D721Med (cell line): ENCODE data around the gene COQ4.
"Not testable (repeated sequence)": the region's sequence is repeated elsewhere in the genome, so short reads cannot be mapped to it uniquely, and the experiment has no call there.

Experiments
- DNase-seq: peaks from one replicate; pipeline ENCODE4 v3.0.0; 2011; ENCODE audit warnings: low spot score; ENCODE audit not compliant: insufficient read length
- FAIRE-seq: peaks from 2 replicates; lab custom pipeline; 2011; peaks lifted over from hg19 to GRCh38; lab: Jason Lieb, UNC
- TF ChIP-seq, protein P1 (sequence below): IDR thresholded peaks from 2 replicates; pipeline ENCODE4 v1.5.1; 2012; ENCODE audit warnings: mild to moderate bottlenecking, control low read depth; ENCODE audit not compliant: insufficient read depth; ENCODE audit errors: missing control alignments

COQ4 gene

DNA sequence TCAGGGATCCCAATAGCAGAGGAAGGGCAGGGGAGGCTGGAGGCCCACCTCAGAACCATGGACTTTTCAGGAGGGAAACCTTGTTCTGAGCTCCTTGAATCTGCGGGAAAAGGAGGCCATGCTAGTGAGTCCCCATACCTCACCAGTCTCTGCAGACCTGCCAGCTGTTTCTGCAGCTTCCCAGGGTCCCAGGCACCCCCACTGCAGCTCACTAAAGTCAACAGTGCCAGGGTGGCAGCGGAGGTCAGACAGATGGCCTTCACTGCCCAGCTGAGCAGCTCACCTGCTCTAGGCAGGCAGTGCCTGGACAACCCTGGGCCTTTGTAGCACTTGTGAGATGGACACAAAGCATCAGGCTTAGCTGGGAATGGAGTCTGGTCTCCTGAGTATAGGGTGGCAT lies 13.3 kb downstream of the COQ4 start:
- TF ChIP-seq, protein P1, sequence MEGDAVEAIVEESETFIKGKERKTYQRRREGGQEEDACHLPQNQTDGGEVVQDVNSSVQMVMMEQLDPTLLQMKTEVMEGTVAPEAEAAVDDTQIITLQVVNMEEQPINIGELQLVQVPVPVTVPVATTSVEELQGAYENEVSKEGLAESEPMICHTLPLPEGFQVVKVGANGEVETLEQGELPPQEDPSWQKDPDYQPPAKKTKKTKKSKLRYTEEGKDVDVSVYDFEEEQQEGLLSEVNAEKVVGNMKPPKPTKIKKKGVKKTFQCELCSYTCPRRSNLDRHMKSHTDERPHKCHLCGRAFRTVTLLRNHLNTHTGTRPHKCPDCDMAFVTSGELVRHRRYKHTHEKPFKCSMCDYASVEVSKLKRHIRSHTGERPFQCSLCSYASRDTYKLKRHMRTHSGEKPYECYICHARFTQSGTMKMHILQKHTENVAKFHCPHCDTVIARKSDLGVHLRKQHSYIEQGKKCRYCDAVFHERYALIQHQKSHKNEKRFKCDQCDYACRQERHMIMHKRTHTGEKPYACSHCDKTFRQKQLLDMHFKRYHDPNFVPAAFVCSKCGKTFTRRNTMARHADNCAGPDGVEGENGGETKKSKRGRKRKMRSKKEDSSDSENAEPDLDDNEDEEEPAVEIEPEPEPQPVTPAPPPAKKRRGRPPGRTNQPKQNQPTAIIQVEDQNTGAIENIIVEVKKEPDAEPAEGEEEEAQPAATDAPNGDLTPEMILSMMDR, result no peak
- no peak for FAIRE-seq
- no peak for DNase-seq

DNA sequence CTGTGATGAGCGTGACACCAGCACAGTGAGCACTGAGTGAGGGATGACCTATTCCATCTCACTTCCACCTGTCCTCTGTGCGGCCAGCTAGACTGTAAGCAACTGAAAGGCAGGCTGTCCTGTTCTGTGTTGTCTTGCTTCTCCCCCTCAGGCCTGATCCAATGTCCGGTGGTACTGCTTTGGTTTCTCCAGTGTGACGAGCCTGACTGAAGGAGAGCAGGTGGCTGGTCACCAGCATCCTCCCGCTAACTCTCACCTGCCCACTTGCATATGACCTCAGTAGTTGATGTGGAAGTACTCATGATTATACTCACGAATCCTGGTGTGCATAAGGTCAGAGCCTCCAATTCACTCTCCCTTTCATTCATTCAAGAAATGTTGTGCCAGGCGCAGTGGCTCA lies 15.3 kb downstream of the COQ4 start:
- FAIRE-seq, result no peak
- TF ChIP-seq, protein P1, result no peak
- no peak for DNase-seq

DNA sequence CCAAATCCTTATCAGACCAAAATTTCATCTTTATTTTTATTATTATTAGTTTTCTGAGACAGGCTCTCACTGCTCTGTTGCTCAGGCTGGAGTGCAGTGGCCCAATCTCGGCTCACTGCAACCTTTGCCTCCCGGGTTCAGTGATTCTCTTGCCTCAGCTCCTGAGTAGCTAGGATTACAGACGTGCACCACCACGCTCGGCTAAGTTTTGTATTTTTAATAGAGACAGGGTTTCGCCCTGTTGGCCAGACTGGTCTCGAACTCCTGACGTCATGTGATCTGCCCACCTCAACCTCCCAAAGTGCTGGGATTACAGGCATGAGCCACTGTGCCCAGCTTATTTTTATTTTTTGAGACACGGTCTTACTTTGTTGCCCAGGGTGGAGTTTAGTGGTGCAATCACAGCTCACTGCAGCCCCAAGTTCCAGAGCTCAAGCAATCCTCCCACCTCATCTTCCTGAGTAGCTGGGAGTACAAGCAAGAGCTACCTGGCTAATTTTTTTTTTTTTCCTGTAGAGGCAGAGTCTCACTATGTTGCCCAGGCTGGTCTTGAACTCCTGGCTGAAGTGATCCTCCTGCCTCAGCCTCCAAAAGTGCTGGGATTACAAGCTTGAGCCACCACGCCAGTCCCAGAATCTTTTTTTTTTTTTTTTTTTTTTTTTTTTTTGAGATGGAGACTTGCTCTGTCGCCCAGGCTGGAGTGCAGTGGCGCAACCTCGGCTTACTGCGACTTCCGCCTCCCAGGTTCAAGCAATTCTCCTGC lies 16.4 kb downstream of the COQ4 start:
- not testable (repeated sequence) for FAIRE-seq, DNase-seq

DNA sequence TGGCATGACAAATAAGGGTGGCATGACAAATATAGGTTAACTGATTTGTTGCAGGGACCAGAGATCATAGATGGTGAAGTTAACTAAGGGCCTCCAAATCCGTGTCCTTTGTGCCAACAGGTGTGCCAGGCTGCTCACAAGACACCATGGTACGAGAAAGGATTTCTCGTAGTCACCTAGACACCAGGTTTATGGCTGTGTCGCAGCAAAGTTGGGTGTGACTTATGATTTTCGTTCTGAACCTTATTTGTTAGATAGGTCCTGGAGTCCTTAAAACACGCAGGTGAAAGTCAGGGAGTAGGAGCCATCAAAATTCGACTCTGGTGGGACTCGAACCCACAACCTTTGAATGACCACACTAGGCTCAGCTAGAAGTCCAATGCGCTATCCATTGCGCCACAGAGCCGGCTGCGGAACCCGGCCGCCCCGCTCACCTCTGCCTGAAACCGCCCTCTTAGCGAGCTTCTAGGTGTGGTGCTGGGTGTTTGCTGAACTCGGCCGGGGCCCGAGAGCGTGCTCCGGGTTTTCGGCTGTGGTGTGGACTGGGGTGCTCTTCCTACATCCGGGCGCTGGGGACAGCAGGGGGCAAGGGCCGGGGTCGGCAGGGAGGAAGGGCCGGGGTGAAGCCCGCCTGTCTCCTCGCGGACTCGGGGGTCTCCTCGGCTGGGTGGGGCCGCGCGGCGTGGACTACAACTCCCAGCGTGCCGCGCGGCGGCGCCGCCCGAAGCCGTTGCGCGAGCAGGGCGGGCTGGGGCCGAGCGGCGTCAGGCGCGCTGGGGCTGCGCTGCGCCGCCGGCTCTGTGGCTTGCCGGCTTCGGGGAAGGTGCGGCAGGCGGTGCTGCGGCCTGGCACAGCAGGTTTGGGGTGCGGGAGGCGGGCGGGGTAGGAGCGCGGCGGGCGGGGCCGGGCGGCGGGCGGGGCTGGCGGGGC lies 17.4 kb downstream of the COQ4 start, which contains the start of gene SLC27A4:
TSS of gene SLC27A4 (plus strand) at position 767 of the 930 bp plus-strand sequence. CDS start 2,606 bp downstream, outside the sequence.
- DNase-seq (peak; percentile 82), FAIRE-seq (no peak)
- TF ChIP-seq, protein P1, result no peak

DNA sequence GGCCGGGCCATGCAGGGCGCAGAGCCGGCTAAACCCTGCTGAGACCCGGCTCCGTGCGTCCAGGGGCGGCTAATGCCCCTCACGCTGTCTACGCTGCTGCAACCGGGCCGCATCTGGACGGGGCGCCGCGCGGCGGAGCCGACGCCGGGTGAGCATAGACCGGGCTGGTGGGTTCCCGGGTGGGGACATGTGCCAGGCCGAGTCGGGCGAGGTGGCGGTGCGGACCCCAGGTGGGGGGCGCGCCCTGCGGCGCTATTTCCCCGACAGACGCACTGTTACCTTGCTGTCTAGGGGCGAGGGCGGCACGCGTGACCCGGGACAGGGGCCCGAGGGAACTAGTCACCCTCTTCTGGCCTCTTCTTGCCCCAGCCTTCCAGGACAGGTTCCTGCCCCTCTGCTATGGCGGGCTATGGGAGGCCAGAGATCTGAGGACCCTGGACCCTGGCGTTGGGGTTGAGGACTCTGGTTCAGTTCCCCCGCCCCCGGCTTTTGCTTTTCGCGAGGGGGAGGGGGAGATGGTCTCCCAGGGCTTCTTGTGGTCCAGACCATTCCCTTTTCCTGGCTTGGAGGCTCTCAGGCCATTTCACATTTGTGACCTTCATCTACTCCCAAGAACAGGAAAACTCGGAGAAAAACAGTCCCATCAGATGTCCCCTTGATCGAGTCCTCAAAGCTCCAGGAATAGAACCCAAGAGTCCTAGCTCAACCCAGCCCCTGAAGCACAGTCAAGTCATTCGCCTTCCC lies 18.2 kb downstream of the COQ4 start:
- DNase-seq (no peak), FAIRE-seq (no peak)
- TF ChIP-seq, protein P1, result no peak

DNA sequence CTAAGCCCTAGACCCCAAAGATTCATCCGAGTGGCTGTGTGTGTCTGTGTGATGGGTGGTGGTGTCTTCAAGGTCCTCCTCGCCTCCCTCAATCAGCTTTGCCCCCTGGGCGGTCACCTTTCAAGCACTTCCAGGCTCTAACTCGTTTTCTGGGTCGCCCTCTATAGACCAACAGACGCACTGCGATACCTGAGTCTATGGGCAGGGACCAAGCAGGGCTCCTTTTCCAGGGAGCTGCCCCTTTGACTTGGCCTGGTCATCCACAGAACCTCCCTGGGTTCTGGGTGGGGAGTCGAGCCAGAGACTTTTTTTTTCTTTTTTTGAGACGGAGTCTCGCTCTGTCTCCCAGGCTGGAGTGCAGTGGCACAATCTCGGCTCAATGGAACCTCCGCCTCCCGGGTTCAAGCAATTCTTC lies 18.8 kb downstream of the COQ4 start:
- TF ChIP-seq, protein P1, result peak; percentile 66
- DNase-seq, result peak; percentile 70
- no peak for FAIRE-seq
